Measurements from ENCODE around the gene TMEM108.
A peak's percentile ranks its signal among the peaks of the same experiment; 100 is the strongest.

The TMEM108 gene

GRCh38 chr3:133289322-133289721 lies 251.1 kb downstream of the TMEM108 start:
- no peak for DNase-seq

GRCh38 chr3:133292296-133292695 lies 254.1 kb downstream of the TMEM108 start:
- DNase-seq, result no peak

- DNase-seq, result no peak
Measured at GRCh38 chr3:133293397-133294110, 255.4 kb downstream of the TMEM108 start.

- no peak for DNase-seq
Measured at GRCh38 chr3:133294253-133294652, 256.1 kb downstream of the TMEM108 start.

- DNase-seq, result peak; percentile 61
Measured at GRCh38 chr3:133295199-133295901, 257.2 kb downstream of the TMEM108 start.

- DNase-seq, result no peak
Measured at GRCh38 chr3:133295944-133296917, 258.0 kb downstream of the TMEM108 start.

GRCh38 chr3:133296981-133297380 lies 258.8 kb downstream of the TMEM108 start:
- DNase-seq, result no peak

- DNase-seq, result no peak
Measured at GRCh38 chr3:133300102-133300501, 261.9 kb downstream of the TMEM108 start.

- DNase-seq, result no peak
Measured at GRCh38 chr3:133301194-133301593, 263.0 kb downstream of the TMEM108 start.

GRCh38 chr3:133301731-133302130 lies 263.5 kb downstream of the TMEM108 start:
- DNase-seq, result no peak

- DNase-seq, result no peak
Measured at GRCh38 chr3:133303430-133303829, 265.2 kb downstream of the TMEM108 start.

GRCh38 chr3:133317866-133318265 lies 279.7 kb downstream of the TMEM108 start:
- no peak for DNase-seq

- no peak for DNase-seq
Measured at GRCh38 chr3:133328373-133328772, 290.2 kb downstream of the TMEM108 start.

- DNase-seq, result no peak
Measured at GRCh38 chr3:133329626-133330025, 291.4 kb downstream of the TMEM108 start.

- no peak for DNase-seq
Measured at GRCh38 chr3:133330065-133330464, 291.9 kb downstream of the TMEM108 start.

GRCh38 chr3:133330522-133330921 lies 292.3 kb downstream of the TMEM108 start:
- no peak for DNase-seq

- DNase-seq, result no peak
Measured at GRCh38 chr3:133354721-133355120, 316.5 kb downstream of the TMEM108 start.

GRCh38 chr3:133360476-133360875 lies 322.3 kb downstream of the TMEM108 start:
- no peak for DNase-seq

GRCh38 chr3:133361011-133361410 lies 322.8 kb downstream of the TMEM108 start:
- no peak for DNase-seq

- no peak for DNase-seq
Measured at GRCh38 chr3:133361435-133361834, 323.2 kb downstream of the TMEM108 start.

GRCh38 chr3:133362539-133362938 lies 324.3 kb downstream of the TMEM108 start:
- DNase-seq, result no peak

- no peak for DNase-seq
Measured at GRCh38 chr3:133364704-133365103, 326.5 kb downstream of the TMEM108 start.

GRCh38 chr3:133366921-133367320 lies 328.7 kb downstream of the TMEM108 start:
- no peak for DNase-seq
